NCI-H526 treated with DMSO at 0.1 percent for 48 hours (cell line): ENCODE measurements around the gene ARL3.
"Not testable (repeated sequence)": the region's sequence is repeated elsewhere in the genome, so short reads cannot be mapped to it uniquely, and the experiment has no call there.

ENCODE experiments used
- DNase-seq: peaks from one replicate; lab custom pipeline; 2025; lab: John Stamatoyannopoulos, UW

The ARL3 gene

DNA sequence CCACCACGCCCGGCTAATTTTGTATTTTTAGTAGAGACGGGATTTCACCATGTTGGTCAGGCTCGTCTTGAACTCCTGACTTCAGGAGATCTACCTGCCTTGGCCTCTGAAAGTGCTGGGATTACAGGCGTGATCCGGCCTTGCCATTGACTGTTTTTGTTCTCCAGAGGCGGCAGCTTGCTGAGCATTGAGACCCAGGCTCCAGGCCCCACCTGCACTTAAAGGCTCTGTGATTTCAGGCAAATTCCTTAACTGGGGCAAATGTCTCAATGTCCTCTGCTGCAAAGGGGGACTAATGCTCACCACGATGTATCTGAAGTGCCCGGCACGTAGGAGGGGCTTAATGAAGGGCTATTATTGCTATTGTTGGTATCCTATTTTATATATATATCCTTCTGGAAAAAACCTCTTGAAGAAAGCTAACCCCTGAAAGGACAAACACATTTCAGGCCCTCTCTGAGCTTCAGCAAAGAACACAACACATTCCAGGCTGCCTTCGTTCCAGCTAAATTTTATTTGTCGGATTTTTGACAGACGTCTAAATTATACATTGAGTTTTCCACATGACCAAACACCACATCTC lies 40.9 kb downstream of the ARL3 start:
- no peak for DNase-seq

DNA sequence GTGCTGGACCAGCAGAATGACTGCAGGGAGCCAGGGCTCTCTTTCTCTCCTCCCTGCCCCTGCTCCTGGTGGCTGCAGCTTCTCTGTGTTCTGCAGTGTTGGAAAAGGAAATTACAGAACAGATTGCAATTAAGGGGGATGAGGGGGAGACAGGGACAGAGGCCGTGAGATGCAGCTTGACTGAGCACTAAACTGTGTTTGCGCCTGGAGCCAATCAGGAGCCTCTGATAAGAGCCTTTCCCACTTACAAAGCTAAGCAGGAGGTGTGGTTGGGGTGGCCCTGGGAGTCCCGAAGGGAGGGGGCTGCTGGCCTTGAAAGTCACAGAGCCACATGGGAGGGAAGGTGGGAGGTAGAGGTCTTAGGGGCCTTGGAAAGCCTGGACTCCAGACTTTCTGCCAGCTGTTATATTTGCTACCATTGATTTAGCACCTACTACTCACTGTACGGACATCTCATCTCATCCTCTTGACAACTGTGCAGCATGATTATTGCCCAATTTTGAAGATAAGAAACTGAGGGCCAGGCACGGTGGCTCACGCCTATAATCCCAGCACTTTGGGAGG lies 43.2 kb downstream of the ARL3 start:
- DNase-seq, result no peak

DNA sequence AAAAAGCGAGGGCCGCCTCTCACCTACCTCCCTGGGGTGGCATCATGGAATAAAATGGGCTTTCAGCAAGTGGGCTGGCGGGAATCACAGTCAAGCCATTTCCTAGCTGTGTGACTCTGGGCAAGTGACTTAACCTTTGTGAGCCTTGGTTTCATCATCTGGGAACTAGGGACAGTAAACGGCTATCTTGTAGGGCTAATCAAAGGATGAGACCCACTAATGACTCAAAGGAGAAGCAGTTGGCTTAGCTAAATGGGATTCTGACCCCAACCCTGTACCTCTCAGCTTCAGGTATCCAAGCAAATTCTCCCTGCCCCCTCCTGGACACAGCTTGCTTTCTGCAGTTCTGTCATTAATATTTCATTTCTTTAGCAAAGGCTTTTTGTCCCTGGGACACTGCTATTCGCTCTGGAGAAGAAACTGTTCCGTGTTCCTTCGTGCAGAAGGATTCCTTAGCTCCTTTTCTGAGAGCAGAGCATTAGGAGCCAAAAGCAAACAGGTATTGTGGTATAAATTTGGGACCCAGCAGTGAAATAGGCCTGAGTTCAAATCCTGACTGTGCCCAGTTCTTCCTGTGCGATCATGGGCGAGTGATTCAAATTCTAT lies 44.0 kb downstream of the ARL3 start:
- DNase-seq, result no peak

DNA sequence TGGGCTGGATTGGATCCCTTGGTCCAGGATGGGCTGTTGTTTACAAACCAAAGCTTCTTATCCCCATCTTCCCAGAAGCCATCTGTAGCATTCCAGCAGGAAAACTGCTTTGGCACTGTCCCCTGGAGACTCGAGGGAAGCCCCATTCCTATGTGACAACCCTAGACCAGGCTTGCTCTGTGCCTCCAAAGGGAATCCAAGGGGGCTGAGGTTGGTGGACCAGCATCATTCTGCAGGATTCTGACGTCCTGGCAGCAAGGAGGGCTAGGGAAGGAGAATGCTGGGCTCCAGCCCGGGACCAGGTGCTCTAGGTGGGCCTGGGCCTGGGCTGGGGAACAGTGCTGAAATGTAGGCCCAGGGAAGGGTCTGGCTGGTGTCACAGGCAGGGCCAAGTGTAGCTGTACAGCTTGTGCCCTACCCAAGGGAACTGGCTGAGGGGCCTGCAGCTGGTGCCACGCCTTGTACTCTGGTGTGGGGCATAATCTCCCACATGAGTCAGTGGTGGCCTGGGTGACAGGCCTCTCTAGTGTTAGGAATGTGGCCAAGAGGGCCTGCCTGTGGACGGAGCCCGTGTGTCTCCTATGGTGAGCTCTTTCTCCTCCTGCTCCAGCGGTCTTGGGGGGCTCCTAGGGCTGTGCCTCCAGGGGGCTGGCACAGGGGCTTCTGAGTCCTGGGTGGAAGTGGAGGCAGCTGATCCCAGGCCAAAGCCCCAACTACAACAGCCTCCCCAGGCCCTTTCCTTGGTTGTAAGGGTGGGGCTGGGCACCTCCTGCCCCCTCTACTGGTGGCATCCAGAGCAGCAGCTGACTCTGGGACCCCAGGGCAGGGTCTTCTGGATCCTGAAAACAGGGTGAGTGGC lies 44.8 kb downstream of the ARL3 start:
- no peak for DNase-seq

DNA sequence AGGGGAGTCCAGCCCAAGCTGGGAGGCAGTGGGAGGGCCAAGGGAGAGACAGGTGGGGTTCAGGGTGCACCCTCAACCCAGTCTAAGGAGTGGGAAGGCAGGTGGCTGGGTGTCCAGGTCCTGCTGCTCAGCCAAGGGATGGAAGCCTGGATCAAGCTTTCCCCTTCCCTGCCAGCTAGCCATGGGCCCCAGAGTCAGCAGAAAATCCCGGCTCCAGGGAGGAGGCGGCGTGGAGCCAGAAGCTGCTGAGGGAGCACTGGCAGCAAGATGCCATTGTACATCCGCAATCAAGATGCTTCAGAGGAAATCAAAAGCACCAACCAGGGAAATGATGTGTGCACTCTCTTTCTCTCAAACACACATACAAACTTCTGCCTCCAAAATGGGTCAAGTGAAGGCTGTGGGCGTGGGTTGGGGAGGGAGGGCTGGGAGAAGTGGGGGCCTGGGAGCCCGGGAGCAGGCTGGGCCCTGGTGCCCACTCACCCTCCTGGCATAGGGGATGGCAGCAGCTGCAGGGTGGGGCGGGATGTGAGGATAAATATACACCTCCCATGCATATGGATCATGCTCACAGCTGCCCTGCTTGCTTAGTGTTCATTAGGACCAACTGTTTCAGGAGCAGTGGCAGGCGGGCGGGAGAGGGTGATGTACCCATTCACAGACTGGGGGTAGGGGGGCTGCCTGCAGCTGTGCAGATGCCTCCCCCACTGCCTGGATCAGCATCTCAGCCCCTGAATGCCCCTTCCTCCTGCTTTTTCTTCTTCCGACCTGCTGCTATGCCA lies 45.7 kb downstream of the ARL3 start:
- no peak for DNase-seq

DNA sequence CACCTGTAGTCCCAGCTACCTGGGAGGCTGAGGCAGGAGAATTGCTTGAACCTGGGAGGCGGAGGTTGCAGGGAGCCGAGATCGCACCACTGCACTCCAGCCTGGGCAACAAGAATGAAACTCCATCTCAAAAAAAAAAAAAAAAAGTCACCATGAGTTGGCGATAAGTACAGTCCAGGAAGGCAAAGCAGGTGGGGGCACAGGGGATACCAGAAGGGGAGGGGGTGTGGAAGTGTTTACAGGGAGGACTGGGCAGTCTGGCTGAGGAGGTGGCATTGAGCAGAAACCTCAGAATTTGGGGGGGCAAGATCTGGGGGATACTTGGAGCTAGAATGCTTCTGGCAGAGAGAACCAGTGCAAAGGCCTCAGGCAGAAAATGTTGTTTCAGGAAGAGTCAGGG lies 46.8 kb downstream of the ARL3 start:
- not testable (repeated sequence) for DNase-seq

DNA sequence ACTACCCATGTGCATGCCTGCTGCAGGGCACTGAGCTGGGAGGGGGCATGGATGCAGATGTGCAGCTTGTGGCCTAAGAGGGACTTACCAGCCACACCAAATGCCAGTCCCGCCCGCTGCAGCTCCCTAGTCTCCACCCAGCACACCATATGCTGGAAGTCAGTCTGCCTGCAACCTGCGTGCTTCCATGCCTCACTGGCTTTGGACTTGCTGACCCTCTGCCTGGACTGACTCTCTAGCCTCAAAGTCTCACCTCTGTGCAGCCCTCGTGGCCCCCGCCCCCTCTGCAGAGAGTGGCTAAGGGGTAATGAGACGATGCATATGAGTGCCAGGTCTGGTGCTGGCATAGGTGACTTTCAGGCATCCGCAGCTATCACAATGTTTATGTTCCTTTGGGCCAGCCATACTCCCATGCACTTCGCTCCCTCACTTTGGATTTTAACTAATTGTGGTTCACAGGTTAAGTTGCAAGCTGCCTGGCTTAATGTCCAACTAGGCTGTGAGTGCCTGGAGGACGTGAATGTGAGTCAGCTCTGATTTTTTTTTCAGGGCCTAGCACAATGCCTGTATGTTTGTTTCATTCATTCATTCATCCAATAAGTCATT lies 48.2 kb downstream of the ARL3 start:
- DNase-seq, result no peak

DNA sequence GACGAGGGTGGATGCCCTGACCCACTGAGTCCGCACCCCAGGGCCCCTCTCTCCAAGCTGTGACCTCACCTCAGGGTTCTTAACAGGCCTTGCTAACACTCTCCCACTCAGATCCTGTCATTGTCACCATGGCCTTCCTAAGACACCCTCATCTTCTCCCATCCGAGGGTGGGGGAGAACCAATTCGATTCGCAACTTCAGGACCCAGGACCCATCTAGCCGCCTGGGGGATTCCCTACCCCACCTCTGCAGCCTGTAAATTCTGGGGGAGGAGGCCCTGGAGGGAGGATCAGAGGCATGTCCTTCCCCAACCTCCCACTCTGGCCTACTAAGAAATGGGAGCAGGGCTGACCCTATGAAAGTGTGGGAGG lies 52.6 kb downstream of the ARL3 start:
- DNase-seq, result no peak

DNA sequence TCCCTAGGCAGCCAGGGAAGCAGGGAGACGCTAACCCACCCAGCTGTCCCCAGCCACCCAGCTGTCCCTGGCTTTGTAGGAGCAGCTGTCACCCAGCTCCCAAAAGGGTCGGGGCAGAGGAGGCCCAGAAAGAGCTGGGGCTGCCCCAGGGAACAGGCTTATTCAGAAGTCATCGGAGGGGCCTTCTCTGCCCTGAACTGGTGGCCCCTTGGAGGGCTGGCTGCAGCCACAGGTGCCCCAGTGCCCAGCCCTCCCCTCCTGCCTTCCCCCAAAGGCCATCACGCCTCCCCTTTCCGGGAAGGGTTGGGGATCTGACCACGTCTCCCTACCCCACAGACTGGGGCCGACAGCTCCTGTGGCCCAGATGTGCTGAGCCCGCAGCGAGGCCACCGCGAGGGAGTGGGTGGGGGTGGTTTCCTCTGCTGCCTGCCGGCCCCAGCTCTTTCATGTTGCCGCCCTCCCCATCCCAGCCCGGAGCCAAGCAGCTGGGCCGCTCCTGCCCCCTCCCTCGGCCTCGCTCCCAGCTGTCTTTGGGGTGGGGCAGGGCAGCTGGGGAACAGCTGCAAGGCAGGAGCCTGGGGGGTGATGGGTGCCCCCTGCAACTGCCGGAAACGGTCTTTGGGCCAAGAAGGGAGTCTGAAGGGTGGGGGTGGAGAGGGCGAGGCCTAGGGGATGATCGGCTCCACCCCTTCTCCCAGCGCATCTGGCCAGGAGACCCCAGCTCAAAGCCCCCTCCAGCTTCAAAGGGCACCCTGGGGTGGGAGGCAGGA lies 53.1 kb downstream of the ARL3 start:
- no peak for DNase-seq

DNA sequence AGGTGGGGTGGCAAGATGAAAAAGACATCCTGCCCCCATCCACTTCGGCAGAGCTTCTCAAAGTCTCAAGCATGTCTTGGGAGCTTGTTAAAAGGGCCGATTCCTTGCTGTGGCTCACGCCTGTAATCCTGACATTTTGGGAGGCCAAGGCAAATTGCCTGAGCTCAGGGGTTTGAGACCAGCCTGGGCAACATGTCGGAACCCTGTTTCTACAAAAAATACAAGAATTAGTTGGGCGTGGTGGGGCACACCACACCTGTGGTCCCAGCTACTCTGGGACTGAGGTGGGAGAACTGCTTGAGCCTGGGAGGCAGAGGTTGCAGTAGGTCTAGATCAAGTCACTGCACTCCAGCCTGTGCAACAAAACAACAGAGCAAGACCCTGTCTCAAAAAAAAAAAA lies 55.4 kb downstream of the ARL3 start:
- DNase-seq, result no peak

DNA sequence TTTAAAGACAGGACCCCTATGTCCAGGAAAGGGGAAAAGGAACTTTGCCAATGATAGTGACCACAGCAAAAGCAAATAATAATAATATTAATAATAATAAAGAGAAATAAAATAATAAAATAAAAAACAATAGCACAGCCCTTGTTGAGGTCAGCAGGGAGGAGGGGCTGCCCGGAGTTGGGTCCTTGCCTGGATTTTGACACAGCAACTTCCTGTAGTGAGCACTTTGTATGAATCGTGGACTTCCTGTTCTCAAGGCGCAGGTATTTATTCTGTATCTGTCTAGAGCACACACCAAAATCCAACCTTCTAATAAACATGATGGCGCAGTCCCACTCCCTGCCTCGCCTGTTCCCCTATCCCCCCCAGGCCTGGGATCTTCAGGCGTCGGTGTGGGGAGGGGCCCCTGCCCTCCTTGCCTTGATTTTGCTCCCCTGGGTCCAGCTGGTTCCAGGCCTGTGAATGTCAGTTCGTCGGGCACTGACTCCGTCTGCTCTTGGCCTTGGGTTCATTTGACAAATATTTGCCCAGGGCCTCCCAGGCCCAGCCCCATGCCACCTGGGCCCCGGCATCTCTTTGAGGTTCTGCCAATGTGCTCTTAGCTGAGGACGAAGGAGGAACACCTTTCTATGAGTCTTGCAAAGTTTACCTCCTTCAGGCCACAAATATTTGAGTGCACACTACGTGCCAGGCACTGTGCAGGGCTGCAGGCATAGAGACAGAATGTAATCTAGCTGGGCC lies 56.0 kb downstream of the ARL3 start:
- no peak for DNase-seq

DNA sequence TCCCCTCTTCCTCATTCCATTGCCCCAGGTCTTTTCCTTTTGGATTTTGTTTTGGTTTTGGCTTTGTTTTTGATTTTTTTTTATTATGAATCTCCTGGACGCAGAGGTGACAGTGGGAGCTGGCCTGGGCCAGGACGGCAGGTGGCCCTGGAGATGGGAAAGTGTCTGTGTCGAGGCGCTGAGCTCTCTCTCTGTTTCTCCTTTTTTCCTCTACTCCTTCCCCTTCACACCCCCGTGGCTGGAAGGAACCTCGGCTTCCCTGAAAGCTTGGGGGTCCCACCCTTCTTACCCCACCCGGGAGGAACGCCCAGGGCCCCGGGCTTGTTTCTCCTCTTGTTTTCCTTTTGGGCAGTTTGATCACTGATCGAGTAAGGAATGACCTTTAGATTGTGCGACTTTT lies 56.7 kb downstream of the ARL3 start:
- no peak for DNase-seq

DNA sequence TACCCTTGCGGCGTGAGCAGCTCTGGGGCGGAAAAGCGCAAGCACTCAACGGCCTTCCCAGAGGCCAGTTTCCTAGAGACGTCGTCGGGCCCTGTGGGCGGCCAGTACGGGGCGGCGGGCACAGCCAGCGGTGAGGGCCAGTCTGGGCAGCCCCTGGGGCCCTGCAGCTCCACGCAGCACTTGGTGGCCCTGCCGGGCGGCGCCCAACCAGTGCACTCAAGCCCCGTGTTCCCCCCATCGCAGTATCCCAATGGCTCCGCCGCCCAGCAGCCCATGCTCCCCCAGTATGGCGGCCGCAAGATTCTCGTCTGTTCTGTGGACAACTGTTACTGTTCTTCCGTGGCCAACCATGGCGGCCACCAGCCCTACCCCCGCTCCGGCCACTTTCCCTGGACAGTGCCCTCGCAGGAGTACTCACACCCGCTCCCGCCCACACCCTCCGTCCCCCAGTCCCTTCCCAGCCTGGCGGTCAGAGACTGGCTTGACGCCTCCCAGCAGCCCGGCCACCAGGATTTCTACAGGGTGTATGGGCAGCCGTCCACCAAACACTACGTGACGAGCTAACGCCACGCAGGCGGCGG lies 57.3 kb downstream of the ARL3 start:
- DNase-seq, result no peak

DNA sequence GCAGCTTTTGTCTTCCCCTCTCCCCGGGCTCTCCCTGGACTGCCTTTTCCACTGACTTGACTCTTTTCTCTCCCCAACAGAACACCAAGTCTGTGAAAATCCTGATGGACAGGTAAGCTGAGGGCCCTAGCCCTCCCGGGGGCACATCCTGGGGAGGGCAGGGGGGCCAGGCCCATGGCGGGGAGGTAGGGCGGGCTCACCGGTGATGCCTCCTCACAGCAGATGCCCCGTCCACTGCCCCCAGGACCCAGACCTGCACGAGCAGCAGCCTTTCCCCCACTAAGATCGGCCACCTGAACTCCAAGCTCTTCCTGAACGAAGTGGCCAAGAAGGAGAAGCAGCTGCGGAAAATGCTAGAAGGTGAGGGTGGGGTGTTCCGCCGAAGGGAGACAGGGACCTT lies 58.2 kb downstream of the ARL3 start:
- DNase-seq, result no peak

DNA sequence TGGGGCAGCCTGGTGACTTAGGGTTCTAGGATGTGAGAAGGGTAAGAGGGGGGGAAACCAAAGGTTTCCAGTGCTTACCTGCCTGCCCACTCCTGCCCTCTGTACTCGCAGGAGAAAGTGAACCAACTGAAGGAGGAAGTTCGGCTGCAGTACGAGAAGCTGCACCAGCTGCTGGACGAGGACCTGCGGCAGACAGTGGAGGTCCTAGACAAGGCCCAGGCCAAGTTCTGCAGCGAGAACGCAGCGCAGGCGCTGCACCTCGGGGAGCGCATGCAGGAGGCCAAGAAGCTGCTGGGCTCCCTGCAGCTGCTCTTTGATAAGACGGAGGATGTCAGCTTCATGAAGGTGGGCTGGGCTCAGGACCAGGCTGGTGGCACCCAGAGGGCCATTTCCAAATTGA lies 59.2 kb downstream of the ARL3 start:
- no peak for DNase-seq

DNA sequence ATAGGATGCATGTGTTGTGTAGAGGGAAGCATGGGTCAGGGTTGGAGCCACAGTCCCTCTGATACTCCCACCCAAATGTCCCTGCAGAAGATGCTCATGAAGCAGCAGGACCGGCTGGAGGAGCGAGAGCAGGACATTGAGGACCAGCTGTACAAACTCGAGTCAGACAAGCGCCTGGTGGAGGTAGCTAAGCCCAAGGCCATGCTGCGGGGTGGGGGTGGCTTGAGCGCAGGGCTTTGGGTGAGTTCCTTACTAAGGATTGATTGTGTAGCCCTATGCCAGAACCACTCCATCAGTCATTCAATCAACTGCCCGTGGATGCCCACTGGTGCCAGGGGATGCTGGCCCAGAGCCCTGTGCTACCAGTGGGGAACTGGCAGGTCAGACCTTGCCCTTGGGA lies 59.6 kb downstream of the ARL3 start:
- DNase-seq, result no peak

DNA sequence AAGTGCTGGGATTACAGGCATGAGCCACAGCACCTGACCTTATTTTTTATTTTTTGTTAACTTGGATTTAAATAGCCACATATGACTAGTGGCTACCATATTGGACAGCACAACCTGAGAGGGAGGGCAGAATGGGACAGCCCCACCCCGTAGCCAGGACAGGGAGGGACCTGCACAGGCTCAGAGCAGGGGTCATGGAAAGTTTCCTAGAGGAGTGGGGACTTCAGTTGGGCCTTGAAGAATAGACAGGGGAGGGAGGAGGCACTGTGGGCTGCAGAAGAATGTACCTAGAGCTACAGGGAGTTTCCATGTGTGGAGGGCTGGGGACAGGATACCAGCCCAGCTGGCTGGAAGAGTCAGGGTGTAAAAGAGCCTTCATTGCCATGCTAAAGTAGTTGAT lies 61.1 kb downstream of the ARL3 start:
- DNase-seq, result no peak

DNA sequence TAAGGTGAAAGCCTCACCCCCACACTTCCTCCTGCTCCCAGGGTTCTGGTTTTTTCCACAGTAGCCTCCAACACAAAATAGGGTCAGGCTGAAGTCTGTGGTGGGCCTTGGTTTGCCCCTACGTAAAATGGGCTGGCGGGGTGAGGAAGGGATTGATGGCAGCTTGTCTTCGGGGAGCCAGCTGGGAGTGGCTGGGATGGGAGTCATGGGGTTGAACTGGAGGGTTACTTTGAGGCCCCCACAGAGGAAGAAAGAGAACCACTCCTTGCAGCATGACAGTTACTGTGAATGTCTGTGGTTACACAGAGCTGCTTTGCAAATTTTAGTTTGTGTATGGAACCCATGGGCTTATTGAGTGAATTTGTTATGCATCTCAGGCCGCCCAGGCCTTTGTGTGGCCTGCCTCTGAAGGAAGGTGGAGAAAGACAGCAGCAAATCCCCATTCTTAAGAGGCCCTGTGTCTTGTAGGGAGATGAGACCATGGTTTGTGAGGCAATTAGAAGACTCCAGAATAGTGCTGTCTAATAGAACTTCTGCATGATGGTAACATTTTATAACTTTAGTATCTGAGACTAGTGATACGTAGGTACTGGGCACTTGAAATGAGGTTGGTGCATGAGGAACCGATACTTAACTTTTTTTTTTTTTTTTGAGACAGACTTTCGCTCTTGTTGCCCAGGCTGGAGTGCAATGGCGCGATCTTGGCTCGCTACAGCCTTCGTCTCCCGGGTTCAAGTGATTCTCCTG lies 61.9 kb downstream of the ARL3 start:
- no peak for DNase-seq

DNA sequence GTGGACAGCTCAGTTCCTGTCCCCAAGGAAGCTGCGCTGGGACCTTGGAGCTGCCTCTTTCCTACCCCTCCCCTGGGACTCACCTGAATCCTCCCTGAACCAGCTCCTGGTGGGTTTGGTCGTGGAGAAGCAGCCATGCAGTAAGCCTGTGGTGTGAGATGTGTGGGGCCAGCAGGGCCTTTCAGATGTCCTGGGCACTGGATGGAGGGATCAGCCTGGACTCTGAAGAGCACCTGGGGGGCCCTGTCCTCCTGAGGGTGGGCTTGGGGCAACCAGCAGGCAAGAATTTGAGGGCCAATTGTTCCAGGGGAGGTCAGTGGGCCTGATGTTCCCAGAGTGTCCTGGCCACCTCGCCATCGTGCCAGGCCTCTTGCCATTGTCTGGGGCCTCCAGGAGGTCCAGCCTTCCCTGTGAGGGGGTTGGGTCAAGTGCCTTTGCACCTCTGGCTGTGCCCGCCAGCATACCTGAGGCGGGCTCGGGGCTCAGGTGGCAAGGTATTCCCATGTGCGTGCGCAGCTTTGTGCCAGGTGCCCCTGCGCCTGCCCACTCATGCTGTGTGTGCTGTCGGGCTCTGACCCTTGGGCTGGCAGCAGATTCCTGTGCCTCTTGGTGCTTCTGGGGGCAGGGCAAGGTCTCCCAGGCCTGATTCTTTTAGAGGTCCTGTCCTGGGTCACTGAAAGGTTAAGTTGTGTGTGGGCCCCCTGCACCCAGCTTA lies 62.6 kb downstream of the ARL3 start:
- no peak for DNase-seq
